Suprapubic skin (tissue), 4 donors: ENCODE results near the gene COX6A1.

Experiments used
- POLR2A ChIP-seq, 2 donors: fragments of 450-650 bp; IDR thresholded peaks; one replicate each; pipeline ENCODE4 v1.6.1; 2017; ENCODE audit warnings: antibody characterized with exemption in 2 of 2, mild to moderate bottlenecking in 2 of 2, moderate library complexity in 2 of 2
- POLR2AphosphoS5 ChIP-seq, 3 donors: sonication (generic); formaldehyde crosslinking; IDR thresholded peaks; one replicate each; pipeline ENCODE4 v1.6.1; 2017; ENCODE audit warnings: antibody characterized with exemption in 3 of 3
- TF ChIP-seq, protein P1 (sequence below), 2 donors: fragments of 200-600 bp in 1 of 2; fragments of 450-650 bp in 1 of 2; sonication (generic) in 1 of 2; IDR thresholded peaks; one replicate each; pipeline ENCODE4 v1.5.1; 2016 to 2019; ENCODE audit warnings: antibody characterized with exemption in 2 of 2, mild to moderate bottlenecking in 1 of 2, moderate library complexity in 1 of 2

DNA sequence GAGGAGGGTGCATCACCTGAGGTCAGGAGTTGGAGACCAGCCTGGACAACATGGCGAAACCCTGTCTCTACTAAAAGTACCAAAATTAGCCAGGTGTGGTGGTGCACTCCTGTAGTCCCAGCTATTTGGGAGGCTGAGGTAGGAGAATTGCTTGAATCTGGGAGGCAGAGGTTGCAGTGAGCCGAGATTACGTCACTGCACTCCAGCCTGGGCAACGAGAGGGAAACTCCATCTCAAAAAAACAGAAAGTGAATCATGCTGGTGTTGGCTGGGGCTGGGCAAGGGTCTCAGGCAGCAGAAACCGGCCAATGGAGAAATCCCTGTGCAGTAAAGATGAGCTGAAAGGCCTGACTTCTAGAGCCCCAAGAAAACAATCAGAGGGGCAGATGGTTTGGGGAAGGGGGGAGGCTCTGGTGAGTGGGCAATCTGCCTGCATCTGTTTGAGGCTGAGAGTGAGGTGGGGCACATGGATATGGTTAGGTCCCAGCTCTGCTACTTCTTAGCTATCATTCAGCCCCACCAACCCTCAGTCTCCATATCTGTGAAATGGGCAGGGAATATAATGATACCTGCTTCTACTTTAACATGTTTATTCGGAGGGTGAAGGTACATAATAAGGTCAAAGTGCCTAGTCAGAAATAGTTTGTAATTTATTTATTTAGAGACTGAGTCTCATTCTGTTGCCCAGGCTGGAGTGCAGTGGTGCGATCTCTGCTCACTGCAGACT is 21.3 kb upstream of the COX6A1 start:
- TF ChIP-seq POLR2AphosphoS5 (IDR thresholded peaks at IDR 0.05), result no peak
- TF ChIP-seq, protein P1, sequence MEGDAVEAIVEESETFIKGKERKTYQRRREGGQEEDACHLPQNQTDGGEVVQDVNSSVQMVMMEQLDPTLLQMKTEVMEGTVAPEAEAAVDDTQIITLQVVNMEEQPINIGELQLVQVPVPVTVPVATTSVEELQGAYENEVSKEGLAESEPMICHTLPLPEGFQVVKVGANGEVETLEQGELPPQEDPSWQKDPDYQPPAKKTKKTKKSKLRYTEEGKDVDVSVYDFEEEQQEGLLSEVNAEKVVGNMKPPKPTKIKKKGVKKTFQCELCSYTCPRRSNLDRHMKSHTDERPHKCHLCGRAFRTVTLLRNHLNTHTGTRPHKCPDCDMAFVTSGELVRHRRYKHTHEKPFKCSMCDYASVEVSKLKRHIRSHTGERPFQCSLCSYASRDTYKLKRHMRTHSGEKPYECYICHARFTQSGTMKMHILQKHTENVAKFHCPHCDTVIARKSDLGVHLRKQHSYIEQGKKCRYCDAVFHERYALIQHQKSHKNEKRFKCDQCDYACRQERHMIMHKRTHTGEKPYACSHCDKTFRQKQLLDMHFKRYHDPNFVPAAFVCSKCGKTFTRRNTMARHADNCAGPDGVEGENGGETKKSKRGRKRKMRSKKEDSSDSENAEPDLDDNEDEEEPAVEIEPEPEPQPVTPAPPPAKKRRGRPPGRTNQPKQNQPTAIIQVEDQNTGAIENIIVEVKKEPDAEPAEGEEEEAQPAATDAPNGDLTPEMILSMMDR (IDR thresholded peaks at IDR 0.05), result no peak
- no peak for TF ChIP-seq POLR2A (IDR thresholded peaks at IDR 0.05)
